Panc1 (cell line): ENCODE results near the gene LCN1. TPM values are rescaled to one million over a fixed set of nuclear protein-coding genes. Genes with fewer than 3 reads are reported as not detected.

Source experiments
- ATAC-seq: fragments of 200-7000 bp; cut with Tn5 transposase; 2 replicates; pipeline ENCODE4 v1.9.1; 2020; ENCODE audit warnings: mild to moderate bottlenecking, moderate library complexity
- BruUV-seq: library from RNA; stranded (reverse); fragments of 400-500 nt; replicated peaks from 2 replicates; lab custom pipeline; 2021; lab: Mats Ljungman, UMichigan
- CTCF ChIA-PET: fragments of 300-600 bp; sonication (Branson Sonifier 250); formaldehyde crosslinking; loops from one replicate; lab custom pipeline; 2022; ENCODE audit warnings: antibody characterized with exemption; lab: Charles Lee
- POLR2A ChIA-PET: fragments of 300-600 bp; sonication (Branson Sonifier 250); formaldehyde crosslinking; loops from one replicate; lab custom pipeline; 2022; ENCODE audit warnings: antibody characterized with exemption; lab: Charles Lee
- DNase-seq: peaks from one replicate; pipeline ENCODE4 v3.0.0-alpha.2; 2010; ENCODE audit warnings: low read depth, low spot score
- H3K27ac ChIP-seq: 2 replicates; pipeline ENCODE4 v1.5.1; 2011; ENCODE audit warnings: mild to moderate bottlenecking, low read length, inconsistent platforms
- H3K27me3 ChIP-seq: fragments of 200-500 bp; sonication (Bioruptor generic); 2 replicates; pipeline ENCODE4 v1.6.0; 2014; ENCODE audit warnings: low read length, inconsistent platforms; ENCODE audit not compliant: control insufficient read depth, insufficient read depth
- H3K36me3 ChIP-seq: fragments of 200-500 bp; sonication (Bioruptor generic); 2 replicates; pipeline ENCODE4 v1.5.1; 2014; ENCODE audit warnings: inconsistent platforms, mild to moderate bottlenecking, low read length, moderate library complexity; ENCODE audit not compliant: control insufficient read depth, insufficient read depth
- H3K4me1 ChIP-seq: 2 replicates; pipeline ENCODE4 v1.5.1; 2011; ENCODE audit warnings: inconsistent platforms, mild to moderate bottlenecking, low read length, moderate library complexity; ENCODE audit not compliant: control insufficient read depth, insufficient read depth
- H3K4me3 ChIP-seq, 2 experiments: 2 replicates each; pipeline ENCODE4 v1.5.1; 2011 to 2012; ENCODE audit warnings: low read depth in 2 of 2, low read length in 2 of 2, mild to moderate bottlenecking in 2 of 2, inconsistent platforms in 1 of 2, moderate library complexity in 1 of 2
- H3K9me3 ChIP-seq: fragments of 200-500 bp; sonication (Bioruptor generic); 2 replicates; pipeline ENCODE4 v1.5.1; 2014; ENCODE audit warnings: low read depth, mild to moderate bottlenecking, inconsistent platforms, low read length, moderate library complexity; ENCODE audit not compliant: control insufficient read depth, insufficient read depth
- POLR2AphosphoS5 ChIP-seq: IDR thresholded peaks from 2 replicates; pipeline ENCODE4 v1.6.1; 2012; ENCODE audit warnings: mild to moderate bottlenecking, low read depth, low read length, moderate library complexity
- SIN3A ChIP-seq: IDR thresholded peaks from 2 replicates; pipeline ENCODE4 v1.6.1; 2012; ENCODE audit warnings: low read depth, mild to moderate bottlenecking, low read length, moderate library complexity, borderline replicate concordance; ENCODE audit not compliant: insufficient read depth
- TCF7L2 ChIP-seq: IDR thresholded peaks from 2 replicates; pipeline ENCODE4 v1.6.1; 2011; ENCODE audit warnings: mild to moderate bottlenecking, low read depth, low read length, inconsistent platforms
- in situ Hi-C: cut with HindIII; loops from 2 replicates; pipeline ENCODE4 v1.10.0; 2016; ENCODE audit warnings: low sequenced_read_pairs, low pct_unique_long_range_greater_than_20kb
- intact Hi-C: fragments of 100-400 bp; cut with micrococcal nuclease; formaldehyde crosslinking; loops from one replicate; pipeline ENCODE4 v1.10.0; 2022; ENCODE audit not compliant: unreplicated experiment
- total RNA-seq: library from RNA; stranded (reverse); gene quantifications from one replicate; pipeline ENCODE4 v1.2.1, GENCODE V29; 2021; ENCODE audit not compliant: unreplicated experiment
- TF ChIP-seq, protein P1 (sequence below), 2 experiments: IDR thresholded peaks; 2 replicates each; pipeline ENCODE4 v1.6.1; 2011 to 2012; ENCODE audit warnings: low read depth in 2 of 2, control low read depth in 1 of 2, low read length in 1 of 2, mild to moderate bottlenecking in 1 of 2, moderate library complexity in 1 of 2; ENCODE audit not compliant: insufficient read depth in 1 of 2
- TF ChIP-seq, protein P2 (sequence below): fragments of 450-650 bp; IDR thresholded peaks from 2 replicates; pipeline ENCODE4 v1.5.1; 2017; ENCODE audit warnings: mild to moderate bottlenecking

LCN1 gene
- total RNA-seq, 1 experiment from 2014 or later: not detected

DNA sequence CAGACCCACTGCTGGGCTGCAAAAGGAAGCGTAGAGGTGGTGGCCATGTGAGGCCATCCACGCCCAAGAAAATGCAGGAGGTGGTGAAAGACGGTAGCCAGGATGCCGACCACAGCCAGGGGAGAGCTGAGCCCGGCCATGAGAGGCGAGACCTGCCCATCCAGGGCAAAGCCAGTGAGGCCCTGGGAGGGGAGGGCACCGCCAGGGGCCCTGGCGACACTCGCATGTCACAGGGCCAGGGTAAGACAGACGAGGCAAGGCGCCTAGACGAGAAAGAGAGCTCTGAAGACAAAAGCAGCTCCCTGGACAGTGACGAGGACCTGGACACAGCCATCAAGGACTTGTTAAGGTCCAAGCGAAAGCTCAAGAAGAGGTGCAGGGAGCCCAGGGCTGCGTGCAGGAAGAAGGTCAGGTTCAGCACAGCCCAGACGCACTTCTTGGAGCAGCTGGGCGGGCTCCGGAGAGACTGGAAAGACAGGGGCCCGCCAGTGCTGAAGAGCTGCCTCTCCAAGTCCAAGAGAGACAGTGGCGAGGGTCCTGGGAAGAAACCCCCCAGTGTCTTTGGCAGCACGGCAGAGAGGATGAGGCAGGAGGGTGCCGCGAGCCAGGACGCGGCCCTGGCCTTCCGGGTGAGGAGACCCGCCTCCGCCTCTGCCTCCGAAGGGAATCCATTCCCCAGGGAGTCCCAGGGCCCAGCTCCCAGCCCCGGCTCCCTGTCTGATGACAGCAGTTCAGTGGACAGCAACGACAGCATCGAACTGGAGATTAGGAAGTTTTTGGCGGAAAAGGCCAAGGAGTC, 34.8 kb upstream of the LCN1 start:
- POLR2A ChIA-PET: no interaction called here
- intact Hi-C loops: no loop called here
- Histone ChIP-seq H3K4me1 (no peaks in the 10 kb centered on the region), H3K27ac (no peak overlapping the region), H3K36me3 (peaks cover 3% of the 10 kb centered on the region), H3K27me3 (no peaks in the 10 kb centered on the region), H3K4me3 (no peak overlapping the region), H3K9me3 (no peaks in the 10 kb centered on the region)
- in situ Hi-C loops: no loop called here
- CTCF ChIA-PET: no interaction called here
- ATAC-seq (no peak), DNase-seq (no peak)
- no TSS peak for BruUV-seq
- TF ChIP-seq SIN3A (no peak), POLR2AphosphoS5 (no peak), TCF7L2 (no peak)
- TF ChIP-seq, protein P1, sequence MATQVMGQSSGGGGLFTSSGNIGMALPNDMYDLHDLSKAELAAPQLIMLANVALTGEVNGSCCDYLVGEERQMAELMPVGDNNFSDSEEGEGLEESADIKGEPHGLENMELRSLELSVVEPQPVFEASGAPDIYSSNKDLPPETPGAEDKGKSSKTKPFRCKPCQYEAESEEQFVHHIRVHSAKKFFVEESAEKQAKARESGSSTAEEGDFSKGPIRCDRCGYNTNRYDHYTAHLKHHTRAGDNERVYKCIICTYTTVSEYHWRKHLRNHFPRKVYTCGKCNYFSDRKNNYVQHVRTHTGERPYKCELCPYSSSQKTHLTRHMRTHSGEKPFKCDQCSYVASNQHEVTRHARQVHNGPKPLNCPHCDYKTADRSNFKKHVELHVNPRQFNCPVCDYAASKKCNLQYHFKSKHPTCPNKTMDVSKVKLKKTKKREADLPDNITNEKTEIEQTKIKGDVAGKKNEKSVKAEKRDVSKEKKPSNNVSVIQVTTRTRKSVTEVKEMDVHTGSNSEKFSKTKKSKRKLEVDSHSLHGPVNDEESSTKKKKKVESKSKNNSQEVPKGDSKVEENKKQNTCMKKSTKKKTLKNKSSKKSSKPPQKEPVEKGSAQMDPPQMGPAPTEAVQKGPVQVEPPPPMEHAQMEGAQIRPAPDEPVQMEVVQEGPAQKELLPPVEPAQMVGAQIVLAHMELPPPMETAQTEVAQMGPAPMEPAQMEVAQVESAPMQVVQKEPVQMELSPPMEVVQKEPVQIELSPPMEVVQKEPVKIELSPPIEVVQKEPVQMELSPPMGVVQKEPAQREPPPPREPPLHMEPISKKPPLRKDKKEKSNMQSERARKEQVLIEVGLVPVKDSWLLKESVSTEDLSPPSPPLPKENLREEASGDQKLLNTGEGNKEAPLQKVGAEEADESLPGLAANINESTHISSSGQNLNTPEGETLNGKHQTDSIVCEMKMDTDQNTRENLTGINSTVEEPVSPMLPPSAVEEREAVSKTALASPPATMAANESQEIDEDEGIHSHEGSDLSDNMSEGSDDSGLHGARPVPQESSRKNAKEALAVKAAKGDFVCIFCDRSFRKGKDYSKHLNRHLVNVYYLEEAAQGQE (IDR thresholded peaks at IDR 0.05; ENCODE audit: insufficient read depth in 1 of 2, low read depth in 2 of 2, low read length in 1 of 2): no peak
- TF ChIP-seq, protein P2, sequence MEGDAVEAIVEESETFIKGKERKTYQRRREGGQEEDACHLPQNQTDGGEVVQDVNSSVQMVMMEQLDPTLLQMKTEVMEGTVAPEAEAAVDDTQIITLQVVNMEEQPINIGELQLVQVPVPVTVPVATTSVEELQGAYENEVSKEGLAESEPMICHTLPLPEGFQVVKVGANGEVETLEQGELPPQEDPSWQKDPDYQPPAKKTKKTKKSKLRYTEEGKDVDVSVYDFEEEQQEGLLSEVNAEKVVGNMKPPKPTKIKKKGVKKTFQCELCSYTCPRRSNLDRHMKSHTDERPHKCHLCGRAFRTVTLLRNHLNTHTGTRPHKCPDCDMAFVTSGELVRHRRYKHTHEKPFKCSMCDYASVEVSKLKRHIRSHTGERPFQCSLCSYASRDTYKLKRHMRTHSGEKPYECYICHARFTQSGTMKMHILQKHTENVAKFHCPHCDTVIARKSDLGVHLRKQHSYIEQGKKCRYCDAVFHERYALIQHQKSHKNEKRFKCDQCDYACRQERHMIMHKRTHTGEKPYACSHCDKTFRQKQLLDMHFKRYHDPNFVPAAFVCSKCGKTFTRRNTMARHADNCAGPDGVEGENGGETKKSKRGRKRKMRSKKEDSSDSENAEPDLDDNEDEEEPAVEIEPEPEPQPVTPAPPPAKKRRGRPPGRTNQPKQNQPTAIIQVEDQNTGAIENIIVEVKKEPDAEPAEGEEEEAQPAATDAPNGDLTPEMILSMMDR: no peak

DNA sequence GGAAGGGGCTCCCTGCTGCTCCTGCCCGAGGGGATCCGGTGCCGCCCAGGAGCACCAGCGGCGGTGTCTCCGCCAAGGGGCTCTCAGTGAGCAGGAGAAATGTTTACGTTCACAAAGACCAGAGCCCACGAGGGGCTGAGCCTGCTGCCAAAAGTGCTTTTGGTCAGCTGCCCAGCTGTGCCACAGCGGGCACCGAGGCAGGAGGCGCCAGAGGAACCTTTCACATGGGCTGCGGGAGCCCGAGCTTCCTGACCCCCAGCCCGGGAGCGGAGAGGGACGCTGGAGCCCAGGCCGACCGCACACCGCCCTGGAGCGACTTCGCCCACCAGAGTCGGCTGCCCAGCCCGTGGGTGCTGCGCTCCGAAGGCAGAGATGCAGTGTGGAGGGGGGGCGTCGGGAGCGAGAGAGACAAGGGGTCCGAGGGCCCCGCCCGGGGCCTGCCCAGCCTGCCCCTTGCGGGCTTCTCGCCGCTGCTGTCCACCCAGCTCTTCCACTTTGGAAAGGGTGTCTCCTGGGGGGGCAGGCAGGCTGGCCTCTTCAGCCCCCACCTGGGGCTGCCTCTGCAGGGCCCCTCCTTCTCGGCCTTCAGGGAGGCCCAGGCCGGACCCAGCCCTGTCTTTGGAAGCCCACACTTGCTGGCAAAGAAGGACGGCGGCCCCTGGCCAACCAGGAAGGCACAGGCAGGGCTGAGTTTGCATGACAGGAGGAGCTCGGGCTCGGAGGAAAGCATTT, 33.8 kb upstream of the LCN1 start:
- in situ Hi-C loops (no loop called here), intact Hi-C loops (no loop called here)
- ChIA-PET CTCF (no interaction called here), POLR2A (no interaction called here)
- Histone ChIP-seq H3K4me1 (no peaks in the 10 kb centered on the region), H3K27ac (no peak overlapping the region), H3K4me3 (no peak overlapping the region), H3K36me3 (peaks cover 3% of the 10 kb centered on the region), H3K9me3 (no peaks in the 10 kb centered on the region), H3K27me3 (no peaks in the 10 kb centered on the region)
- DNase-seq (no peak), ATAC-seq (no peak)
- TF ChIP-seq, protein P2: no peak
- TF ChIP-seq, protein P1 (IDR thresholded peaks at IDR 0.05; ENCODE audit: insufficient read depth in 1 of 2, low read depth in 2 of 2, low read length in 1 of 2): no peak
- TF ChIP-seq TCF7L2: no peak
- no peak for TF ChIP-seq SIN3A
- TF ChIP-seq POLR2AphosphoS5: no peak
- no TSS peak for BruUV-seq
